IPS-20b (cell line): Measurements from ENCODE around the gene SNX7.

ENCODE experiments used
- H3K27ac ChIP-seq: one replicate; pipeline ENCODE4 v1.5.1; 2013; ENCODE audit warnings: low read length
- H3K27me3 ChIP-seq: 2 replicates; pipeline ENCODE4 v1.6.1; 2013; ENCODE audit warnings: mild to moderate bottlenecking, low read length, inconsistent platforms; ENCODE audit not compliant: insufficient read depth
- H3K36me3 ChIP-seq: 2 replicates; pipeline ENCODE4 v1.6.1; 2013; ENCODE audit warnings: low read depth, mild to moderate bottlenecking, inconsistent platforms, low read length, moderate library complexity; ENCODE audit not compliant: insufficient read depth
- H3K4me1 ChIP-seq: 2 replicates; pipeline ENCODE4 v1.6.1; 2013; ENCODE audit warnings: mild to moderate bottlenecking, control low read depth, inconsistent platforms, low read length, moderate library complexity; ENCODE audit not compliant: insufficient read depth
- H3K4me3 ChIP-seq: 2 replicates; pipeline ENCODE4 v1.5.1; 2013; ENCODE audit warnings: mild to moderate bottlenecking, low read length, inconsistent platforms
- H3K9ac ChIP-seq: 2 replicates; pipeline ENCODE4 v1.6.1; 2013; ENCODE audit warnings: low read depth, mild to moderate bottlenecking, inconsistent platforms, low read length, moderate library complexity
- H3K9me3 ChIP-seq: 2 replicates; pipeline ENCODE4 v1.6.1; 2013; ENCODE audit warnings: mild to moderate bottlenecking, low read depth, low read length, inconsistent platforms; ENCODE audit not compliant: insufficient read depth

SNX7 gene

GRCh38 chr1:98781906-98782305 lies 120.4 kb downstream of the SNX7 start:
- no peaks in the 10 kb centered on the region; the same call in 1 of the 2 replicates for H3K9me3 ChIP-seq
- no peaks in the 10 kb centered on the region for H3K36me3 ChIP-seq
- no peak overlapping the region for H3K27ac ChIP-seq
- H3K4me3 ChIP-seq, result no peak overlapping the region
- no peaks in the 10 kb centered on the region for H3K27me3 ChIP-seq
- no peak overlapping the region for H3K9ac ChIP-seq
- H3K4me1 ChIP-seq, result peaks cover 4% of the 10 kb centered on the region; the same call in 1 of the 2 replicates

DNA sequence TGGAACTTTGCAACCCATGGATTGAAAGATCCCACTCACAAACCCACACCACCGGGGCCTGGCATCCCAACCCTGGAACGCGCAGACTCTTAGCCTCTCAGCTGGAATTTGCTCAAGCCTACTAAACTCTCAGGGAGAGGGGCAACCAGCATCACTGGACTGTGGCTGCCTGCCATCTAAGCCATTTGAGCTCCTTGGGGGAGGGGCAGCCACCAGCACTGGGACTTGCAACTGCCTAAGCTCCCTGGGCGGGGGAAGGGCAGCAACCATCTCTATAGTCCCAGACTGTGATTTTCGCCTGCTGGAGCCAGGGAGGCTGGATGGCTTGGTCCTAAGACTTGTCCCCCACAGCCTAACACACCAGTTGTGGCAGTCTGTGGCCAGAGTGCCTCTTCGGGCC lies 122.3 kb downstream of the SNX7 start:
- Histone ChIP-seq H3K27me3 (no peaks in the 10 kb centered on the region), H3K4me1 (peaks cover 4% of the 10 kb centered on the region; the same call in 1 of the 2 replicates), H3K27ac (no peak overlapping the region), H3K9me3 (no peaks in the 10 kb centered on the region; the same call in 1 of the 2 replicates), H3K9ac (no peak overlapping the region), H3K4me3 (no peak overlapping the region), H3K36me3 (no peaks in the 10 kb centered on the region)

GRCh38 chr1:98791498-98791897 lies 130.0 kb downstream of the SNX7 start:
- Histone ChIP-seq H3K4me3 (no peak overlapping the region), H3K36me3 (no peaks in the 10 kb centered on the region), H3K9me3 (no peaks in the 10 kb centered on the region), H3K9ac (no peak overlapping the region), H3K27me3 (no peaks in the 10 kb centered on the region), H3K27ac (no peak overlapping the region), H3K4me1 (no peaks in the 10 kb centered on the region)

GRCh38 chr1:98792123-98792522 lies 130.6 kb downstream of the SNX7 start:
- no peaks in the 10 kb centered on the region for H3K27me3 ChIP-seq
- no peaks in the 10 kb centered on the region for H3K36me3 ChIP-seq
- H3K27ac ChIP-seq, result no peak overlapping the region
- H3K9ac ChIP-seq, result no peak overlapping the region
- H3K4me3 ChIP-seq, result no peak overlapping the region
- no peaks in the 10 kb centered on the region for H3K9me3 ChIP-seq
- H3K4me1 ChIP-seq, result no peaks in the 10 kb centered on the region

DNA sequence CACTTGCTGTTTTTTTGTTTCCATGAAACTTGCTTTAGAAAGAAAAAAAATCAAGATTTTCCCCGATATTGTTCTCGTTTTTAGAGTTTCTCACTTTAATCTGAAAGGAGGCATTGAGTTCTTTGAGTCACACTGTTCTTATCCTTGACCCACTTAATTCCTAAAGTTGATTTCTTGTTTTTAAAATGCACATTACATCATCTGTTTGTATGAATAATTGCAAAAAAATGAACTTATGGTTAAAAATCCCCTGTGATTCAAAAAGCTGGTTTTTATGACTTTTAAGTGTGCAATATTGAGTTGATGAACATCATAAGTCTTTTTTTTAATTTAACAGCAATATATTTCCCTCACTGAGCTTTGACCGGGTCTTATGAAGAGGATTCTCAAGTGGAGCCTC lies 131.6 kb downstream of the SNX7 start:
- Histone ChIP-seq H3K4me3 (no peak overlapping the region), H3K9ac (no peak overlapping the region), H3K36me3 (no peaks in the 10 kb centered on the region), H3K27ac (no peak overlapping the region), H3K9me3 (no peaks in the 10 kb centered on the region), H3K4me1 (no peaks in the 10 kb centered on the region), H3K27me3 (no peaks in the 10 kb centered on the region)

DNA sequence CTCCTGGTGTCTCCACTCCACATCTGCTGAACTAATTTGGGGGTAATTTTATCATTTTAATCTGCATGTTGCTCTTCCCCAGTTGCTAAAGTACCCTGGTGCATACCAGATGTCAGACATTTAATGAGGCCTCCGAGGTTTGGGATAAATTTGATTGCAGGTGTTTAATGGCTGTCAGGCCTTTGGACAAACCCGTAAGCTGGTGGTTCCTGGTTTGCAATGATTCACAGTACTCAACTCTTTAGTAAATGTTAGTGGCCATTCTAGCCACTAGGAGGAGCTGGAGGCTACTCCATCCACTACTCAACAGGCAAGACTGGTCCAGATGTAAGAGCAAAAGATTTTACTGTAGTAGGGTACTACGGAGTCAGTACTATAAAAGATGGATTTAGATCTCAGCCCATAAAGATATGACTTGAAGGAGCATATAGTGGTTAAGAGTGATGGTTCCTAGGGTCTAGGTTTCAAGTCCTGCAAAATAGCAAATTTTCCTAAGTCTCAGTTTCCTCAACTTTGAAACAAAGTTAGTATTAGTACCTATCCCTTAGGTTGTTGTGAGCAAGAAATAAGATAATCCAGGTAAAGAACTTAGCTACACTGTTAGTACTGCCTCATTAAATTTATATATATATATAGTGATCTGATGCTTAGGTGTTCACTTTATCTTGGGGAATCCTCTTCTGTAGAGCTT lies 132.8 kb downstream of the SNX7 start:
- no peak overlapping the region for H3K9ac ChIP-seq
- H3K9me3 ChIP-seq, result no peaks in the 10 kb centered on the region
- no peaks in the 10 kb centered on the region for H3K4me1 ChIP-seq
- no peak overlapping the region for H3K27ac ChIP-seq
- no peaks in the 10 kb centered on the region for H3K36me3 ChIP-seq
- H3K4me3 ChIP-seq, result no peak overlapping the region
- H3K27me3 ChIP-seq, result no peaks in the 10 kb centered on the region

DNA sequence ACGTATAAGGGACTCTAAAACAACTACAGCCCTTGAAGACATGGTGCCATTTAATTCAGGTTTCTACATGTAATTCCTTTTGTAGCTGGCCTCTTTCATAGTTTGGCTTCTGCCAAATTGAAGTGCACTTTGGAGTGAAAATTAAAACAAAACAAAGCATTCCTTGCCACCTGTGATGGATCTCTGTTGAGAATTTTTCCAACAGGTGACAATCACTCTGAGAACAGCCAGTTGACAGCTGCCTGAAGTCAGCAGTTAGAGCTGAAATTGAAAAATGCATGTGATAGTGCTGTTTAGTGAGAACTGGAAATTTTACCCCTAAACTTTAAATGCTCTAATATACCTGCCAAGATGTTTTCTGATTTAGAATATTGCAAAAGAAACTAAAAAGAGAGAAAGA lies 134.5 kb downstream of the SNX7 start:
- no peaks in the 10 kb centered on the region for H3K27me3 ChIP-seq
- H3K36me3 ChIP-seq, result no peaks in the 10 kb centered on the region
- no peak overlapping the region for H3K27ac ChIP-seq
- no peak overlapping the region for H3K9ac ChIP-seq
- H3K4me3 ChIP-seq, result no peak overlapping the region
- H3K4me1 ChIP-seq, result no peaks in the 10 kb centered on the region
- no peaks in the 10 kb centered on the region; the same call in 1 of the 2 replicates for H3K9me3 ChIP-seq

GRCh38 chr1:98797506-98797905 lies 136.0 kb downstream of the SNX7 start:
- H3K4me3 ChIP-seq, result no peak overlapping the region
- H3K36me3 ChIP-seq, result no peaks in the 10 kb centered on the region
- no peak overlapping the region for H3K27ac ChIP-seq
- no peaks in the 10 kb centered on the region for H3K27me3 ChIP-seq
- no peaks in the 10 kb centered on the region; the same call in 1 of the 2 replicates for H3K9me3 ChIP-seq
- H3K9ac ChIP-seq, result no peak overlapping the region
- H3K4me1 ChIP-seq, result no peaks in the 10 kb centered on the region
